SU-DHL-6 (cell line): ENCODE measurements around the gene ZNF746.

Experiments used
- H2AFZ ChIP-seq: fragments of 200-600 bp; sonication (generic); 2 replicates; pipeline ENCODE4 v1.6.1; 2014; ENCODE audit warnings: low read depth, mild to moderate bottlenecking, moderate library complexity, mixed read lengths, antibody characterized with exemption, low read length; ENCODE audit not compliant: severe bottlenecking
- H3F3A ChIP-seq: fragments of 200-600 bp; shearing (Covaris generic); 2 replicates; pipeline ENCODE4 v1.6.0; 2016; ENCODE audit warnings: antibody characterized with exemption, mild to moderate bottlenecking; ENCODE audit not compliant: insufficient read depth
- H3K27ac ChIP-seq: fragments of 200-600 bp; sonication (generic); 2 replicates; pipeline ENCODE4 v1.5.1; 2016; ENCODE audit warnings: low read depth, mild to moderate bottlenecking, low read length, moderate library complexity, mixed read lengths
- H3K27me3 ChIP-seq: fragments of 200-600 bp; sonication (generic), shearing (Covaris generic); 2 replicates; pipeline ENCODE4 v1.6.0; 2014; ENCODE audit warnings: mild to moderate bottlenecking, low read length
- H3K36me3 ChIP-seq: fragments of 200-600 bp; sonication (generic); 2 replicates; pipeline ENCODE4 v1.6.1; 2014; ENCODE audit warnings: mild to moderate bottlenecking, low read length, mixed read lengths
- H3K4me2 ChIP-seq: fragments of 300-600, 200-600 bp; shearing (Covaris generic), sonication (generic); 2 replicates; pipeline ENCODE4 v1.6.0; 2014; ENCODE audit warnings: low read length, low read depth, mild to moderate bottlenecking; ENCODE audit not compliant: poor library complexity, severe bottlenecking
- H3K4me3 ChIP-seq: fragments of 200-600 bp; sonication (generic); 2 replicates; pipeline ENCODE4 v1.5.1; 2014; ENCODE audit warnings: antibody characterized with exemption, low read length, mild to moderate bottlenecking, mixed read lengths; ENCODE audit not compliant: insufficient read depth, poor library complexity, severe bottlenecking
- H3K79me2 ChIP-seq: fragments of 200-600 bp; sonication (generic); 2 replicates; pipeline ENCODE4 v1.6.1; 2014; ENCODE audit warnings: mild to moderate bottlenecking, low read length, moderate library complexity; ENCODE audit not compliant: insufficient read depth
- H3K9ac ChIP-seq: fragments of 200-600 bp; sonication (generic); 2 replicates; pipeline ENCODE4 v1.7.0; 2014; ENCODE audit warnings: mild to moderate bottlenecking, low read length
- H3K9me2 ChIP-seq: fragments of 200-600 bp; sonication (generic); replicated peaks from 2 replicates; pipeline ENCODE4 v1.6.1; 2014; ENCODE audit warnings: low read length; ENCODE audit not compliant: insufficient read depth
- H3K9me3 ChIP-seq: fragments of 200-600 bp; sonication (generic); 2 replicates; pipeline ENCODE4 v1.6.1; 2014; ENCODE audit warnings: low read length, mixed read lengths; ENCODE audit not compliant: insufficient read depth
- H4K20me1 ChIP-seq: fragments of 200-600 bp; sonication (generic); 2 replicates; pipeline ENCODE4 v1.6.1; 2014; ENCODE audit warnings: low read depth, mild to moderate bottlenecking, antibody characterized with exemption, low read length, moderate library complexity, mixed read lengths
- CTCF ChIP-seq: fragments of 200-600 bp; sonication (generic); IDR thresholded peaks from one replicate; pipeline ENCODE4 v1.5.1; 2017; ENCODE audit warnings: antibody characterized with exemption, mild to moderate bottlenecking, low read length, moderate library complexity; ENCODE audit not compliant: insufficient read depth, poor library complexity, severe bottlenecking
- EZH2phosphoT487 ChIP-seq: fragments of 200-600 bp; sonication (generic), shearing (Covaris generic); conservative IDR thresholded peaks from 2 replicates; pipeline ENCODE4 v1.6.1; 2018; ENCODE audit warnings: mild to moderate bottlenecking, antibody characterized with exemption, low read length, moderate library complexity, mixed read lengths

Gene ZNF746

DNA sequence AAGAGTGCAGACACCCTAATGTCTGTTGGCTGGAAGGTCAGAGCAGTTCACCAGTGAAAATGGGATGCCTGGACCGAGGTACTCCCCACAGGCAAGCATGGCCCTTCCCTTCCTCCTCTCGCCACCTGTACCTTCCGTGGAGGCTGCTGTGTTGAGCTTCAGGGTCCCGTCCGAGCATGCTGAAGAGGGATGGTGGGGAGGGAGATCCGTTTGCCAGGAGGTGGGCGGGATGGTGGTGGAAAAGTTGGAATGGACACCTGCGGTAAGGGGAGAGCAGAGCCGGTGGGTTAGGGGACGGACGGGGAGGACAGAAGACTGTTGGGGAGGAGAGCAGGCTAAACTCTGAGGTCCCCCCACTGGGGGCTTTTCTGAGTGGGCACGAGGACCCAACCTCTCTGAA is 20.8 kb downstream of the ZNF746 start:
- no peaks in the 10 kb centered on the region; the same call in 1 of the 2 replicates for H3F3A ChIP-seq
- H3K9ac ChIP-seq, result no peak overlapping the region
- H3K27me3 ChIP-seq, result no peaks in the 10 kb centered on the region
- H3K4me2 ChIP-seq, result no peak overlapping the region
- H3K4me3 ChIP-seq, result no peak overlapping the region
- no peak overlapping the region for H3K27ac ChIP-seq
- H3K9me3 ChIP-seq, result peaks cover 7% of the 10 kb centered on the region; the same call in 1 of the 2 replicates
- peaks cover 12% of the 10 kb centered on the region for H3K36me3 ChIP-seq
- H3K9me2 ChIP-seq, result no peaks in the 10 kb centered on the region
- no peak overlapping the region for H2AFZ ChIP-seq
- H4K20me1 ChIP-seq, result no peaks in the 10 kb centered on the region
- no peaks in the 10 kb centered on the region for H3K79me2 ChIP-seq
- TF ChIP-seq EZH2phosphoT487, result no peak
- TF ChIP-seq CTCF, result no peak

DNA sequence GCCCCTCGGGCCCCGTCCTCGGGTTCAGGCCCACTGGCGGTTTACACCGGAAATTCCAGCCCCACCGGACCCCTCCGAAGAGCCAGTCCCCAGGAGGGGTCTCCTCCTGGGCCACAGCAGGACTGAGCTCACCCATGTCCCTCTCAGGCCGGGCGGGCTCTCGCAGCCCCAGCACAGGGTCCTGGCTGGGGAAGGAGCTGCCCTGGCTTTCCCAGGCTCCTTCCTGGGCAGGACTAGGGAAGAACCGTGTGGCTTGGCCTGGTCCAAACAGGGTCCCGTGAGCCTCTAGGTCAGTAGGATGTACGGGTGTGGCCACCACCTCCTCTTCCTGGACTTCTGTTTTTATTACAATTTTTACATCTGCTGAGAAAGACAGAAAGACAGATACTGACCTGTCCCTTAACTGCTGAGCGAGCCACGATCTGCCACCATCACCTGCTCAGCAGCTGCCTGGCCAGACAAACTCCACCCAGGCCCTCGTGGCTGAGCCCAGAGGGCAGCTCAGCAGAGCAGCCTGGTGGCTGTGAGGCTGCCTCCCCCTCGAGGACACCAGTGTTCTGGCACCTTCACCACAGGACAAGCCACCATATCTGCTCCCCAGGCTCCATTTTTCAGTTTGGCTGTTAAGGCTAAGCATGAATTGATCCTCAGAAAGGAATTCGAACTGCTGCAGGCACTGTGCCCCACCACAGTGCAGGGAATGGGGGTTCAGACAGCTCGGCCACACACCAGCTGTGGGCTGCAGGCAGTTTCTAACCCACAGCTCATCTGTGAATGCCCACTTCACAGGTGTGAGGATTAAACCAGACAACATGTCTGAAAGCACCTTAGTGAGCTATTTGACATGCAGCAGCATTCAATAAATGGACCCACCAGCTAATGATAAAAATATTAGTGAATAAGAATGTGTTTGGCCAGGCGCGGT is 22.2 kb downstream of the ZNF746 start:
- Histone ChIP-seq H3K9ac (no peak overlapping the region), H4K20me1 (no peaks in the 10 kb centered on the region), H3K9me2 (no peaks in the 10 kb centered on the region), H2AFZ (no peak overlapping the region), H3K27me3 (no peaks in the 10 kb centered on the region), H3K4me3 (no peak overlapping the region), H3K27ac (no peak overlapping the region), H3F3A (no peaks in the 10 kb centered on the region), H3K9me3 (peaks cover 7% of the 10 kb centered on the region; the same call in 1 of the 2 replicates), H3K36me3 (peaks cover 12% of the 10 kb centered on the region), H3K79me2 (no peaks in the 10 kb centered on the region), H3K4me2 (no peak overlapping the region)
- TF ChIP-seq EZH2phosphoT487 (no peak), CTCF (no peak)

DNA sequence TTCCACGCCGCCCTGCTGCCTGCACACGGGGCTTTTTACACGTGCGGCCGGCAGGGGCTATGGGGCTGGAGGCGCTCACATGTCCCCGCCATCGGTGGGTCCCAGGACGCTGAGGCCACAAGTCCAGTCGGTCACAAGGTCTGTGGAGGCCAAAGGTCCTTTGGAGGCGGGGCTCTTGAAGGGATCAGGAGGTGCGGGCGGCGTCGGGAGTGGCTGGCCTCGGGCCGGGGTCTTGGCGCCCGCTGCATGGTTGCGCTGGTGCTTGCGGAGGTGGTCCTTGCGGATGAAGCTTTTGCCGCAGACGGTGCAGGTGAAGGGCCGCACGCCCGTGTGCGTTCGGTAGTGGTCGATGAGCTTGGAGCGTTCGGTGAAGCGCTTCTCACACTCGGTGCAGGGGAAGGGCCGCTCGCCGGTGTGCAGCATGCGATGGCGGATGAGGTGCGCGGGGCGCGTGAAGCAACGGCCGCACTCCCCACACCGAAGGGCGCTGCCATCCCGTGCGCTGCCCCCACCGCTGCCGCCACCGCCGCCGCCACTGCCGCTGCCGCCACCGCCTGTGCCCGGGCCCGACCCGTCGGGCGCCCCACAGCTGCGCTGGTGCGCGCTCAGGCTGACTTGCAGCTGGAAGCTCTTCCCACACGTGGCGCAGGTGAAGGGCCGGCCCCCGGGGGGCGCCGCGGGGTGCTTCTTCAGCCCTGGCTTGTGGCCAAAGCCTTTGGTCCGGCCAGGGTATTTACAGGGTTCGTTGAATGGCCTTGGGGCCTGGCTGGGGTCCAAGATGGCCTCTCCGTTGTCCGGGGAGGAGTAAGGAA is 23.1 kb downstream of the ZNF746 start:
- TF ChIP-seq EZH2phosphoT487 (no peak), CTCF (no peak)
- Histone ChIP-seq H3K9ac (no peak overlapping the region), H3K36me3 (peaks cover 9% of the 10 kb centered on the region)

More for the DNA sequence above, 23.1 kb downstream of the ZNF746 start:
- Histone ChIP-seq H4K20me1 (no peaks in the 10 kb centered on the region), H3K79me2 (no peaks in the 10 kb centered on the region), H3K4me2 (no peak overlapping the region), H3K9me2 (no peaks in the 10 kb centered on the region), H3K27me3 (no peaks in the 10 kb centered on the region), H3K4me3 (no peak overlapping the region), H3K27ac (no peak overlapping the region), H2AFZ (no peak overlapping the region), H3K9me3 (peaks cover 6% of the 10 kb centered on the region; the same call in 1 of the 2 replicates), H3F3A (no peaks in the 10 kb centered on the region)
